Mesothelial cell of epicardium (in vitro differentiated cells): ENCODE data around the gene ATP13A2. TPM values are rescaled to one million over a fixed set of nuclear protein-coding genes. Genes with fewer than 3 reads are reported as not detected.

Experiments used
- DNase-seq, 2 experiments: peaks; one replicate each; pipeline ENCODE4 v3.0.0; 2021; ENCODE audit warnings: low spot score in 2 of 2; ENCODE audit not compliant: unreplicated experiment in 2 of 2
- H3K27ac Mint-ChIP-seq: 2 replicates; pipeline ENCODE4 v1.8.0; 2021; ENCODE audit warnings: mixed read lengths
- H3K27me3 Mint-ChIP-seq: 2 replicates; pipeline ENCODE4 v1.8.0; 2021; ENCODE audit warnings: low read depth, mixed read lengths
- H3K36me3 Mint-ChIP-seq: 2 replicates; pipeline ENCODE4 v1.8.0; 2021; ENCODE audit warnings: mixed read lengths
- H3K4me1 Mint-ChIP-seq: 2 replicates; pipeline ENCODE4 v1.8.0; 2021; ENCODE audit warnings: mixed read lengths
- H3K4me3 Mint-ChIP-seq: 2 replicates; pipeline ENCODE4 v1.8.0; 2021; ENCODE audit warnings: mild to moderate bottlenecking, moderate library complexity, mixed read lengths
- H3K9me3 Mint-ChIP-seq: 2 replicates; pipeline ENCODE4 v1.8.0; 2021; ENCODE audit warnings: mixed read lengths
- total RNA-seq: library from RNA; stranded (reverse); gene quantifications from 3 replicates; pipeline ENCODE4 v1.2.1, GENCODE V29; 2021
- TF ChIP-seq, protein P1 (sequence below): fragments of 200-600 bp; sonication (generic); IDR thresholded peaks from one replicate; pipeline ENCODE4 v1.5.0; 2021; ENCODE audit warnings: antibody characterized with exemption; ENCODE audit not compliant: unreplicated experiment

ATP13A2 gene
- total RNA-seq, 1 donor from 2014 or later: 57.8 TPM

GRCh38 chr1:16992675-16993074 is 19.1 kb downstream of the ATP13A2 start:
- H3K36me3 Mint-ChIP-seq: peaks cover 4% of the 10 kb centered on the region
- H3K4me1 Mint-ChIP-seq: no peaks in the 10 kb centered on the region
- no peaks in the 10 kb centered on the region for H3K27me3 Mint-ChIP-seq
- H3K9me3 Mint-ChIP-seq: no peaks in the 10 kb centered on the region
- H3K4me3 Mint-ChIP-seq: no peak overlapping the region
- TF ChIP-seq, protein P1, sequence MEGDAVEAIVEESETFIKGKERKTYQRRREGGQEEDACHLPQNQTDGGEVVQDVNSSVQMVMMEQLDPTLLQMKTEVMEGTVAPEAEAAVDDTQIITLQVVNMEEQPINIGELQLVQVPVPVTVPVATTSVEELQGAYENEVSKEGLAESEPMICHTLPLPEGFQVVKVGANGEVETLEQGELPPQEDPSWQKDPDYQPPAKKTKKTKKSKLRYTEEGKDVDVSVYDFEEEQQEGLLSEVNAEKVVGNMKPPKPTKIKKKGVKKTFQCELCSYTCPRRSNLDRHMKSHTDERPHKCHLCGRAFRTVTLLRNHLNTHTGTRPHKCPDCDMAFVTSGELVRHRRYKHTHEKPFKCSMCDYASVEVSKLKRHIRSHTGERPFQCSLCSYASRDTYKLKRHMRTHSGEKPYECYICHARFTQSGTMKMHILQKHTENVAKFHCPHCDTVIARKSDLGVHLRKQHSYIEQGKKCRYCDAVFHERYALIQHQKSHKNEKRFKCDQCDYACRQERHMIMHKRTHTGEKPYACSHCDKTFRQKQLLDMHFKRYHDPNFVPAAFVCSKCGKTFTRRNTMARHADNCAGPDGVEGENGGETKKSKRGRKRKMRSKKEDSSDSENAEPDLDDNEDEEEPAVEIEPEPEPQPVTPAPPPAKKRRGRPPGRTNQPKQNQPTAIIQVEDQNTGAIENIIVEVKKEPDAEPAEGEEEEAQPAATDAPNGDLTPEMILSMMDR: no peak
- H3K27ac Mint-ChIP-seq: no peak overlapping the region
- no peak for DNase-seq

DNA sequence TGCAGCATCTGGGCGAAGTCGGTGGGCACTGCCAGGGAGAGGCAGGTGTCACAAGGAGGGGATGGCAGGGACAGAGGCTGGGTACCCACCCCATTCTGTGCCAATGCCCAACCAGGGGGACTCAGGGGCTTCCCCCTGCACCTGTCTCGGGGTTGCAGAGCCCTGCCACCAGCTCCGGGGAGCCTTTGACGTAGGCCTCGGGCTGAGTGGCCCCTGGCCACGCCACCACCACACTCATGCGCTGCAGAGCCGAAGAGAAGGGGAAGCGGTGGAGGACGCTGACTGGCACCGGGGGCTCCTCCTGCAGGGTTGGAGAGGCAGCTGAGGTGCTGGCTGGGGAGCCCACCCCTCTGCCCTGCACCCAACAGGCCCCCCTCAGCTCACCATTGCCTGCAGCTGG is 19.6 kb downstream of the ATP13A2 start:
- Mint-ChIP-seq H3K36me3 (peaks cover 4% of the 10 kb centered on the region), H3K27ac (no peak overlapping the region), H3K4me3 (no peak overlapping the region), H3K9me3 (no peaks in the 10 kb centered on the region), H3K4me1 (no peaks in the 10 kb centered on the region), H3K27me3 (no peaks in the 10 kb centered on the region)
- no peak for DNase-seq
- TF ChIP-seq, protein P1: no peak

GRCh38 chr1:16991571-16991970 is 20.2 kb downstream of the ATP13A2 start:
- DNase-seq: no peak
- H3K4me1 Mint-ChIP-seq: no peaks in the 10 kb centered on the region
- TF ChIP-seq, protein P1: no peak
- H3K9me3 Mint-ChIP-seq: no peaks in the 10 kb centered on the region
- no peaks in the 10 kb centered on the region for H3K27me3 Mint-ChIP-seq
- H3K4me3 Mint-ChIP-seq: no peak overlapping the region
- peaks cover 4% of the 10 kb centered on the region for H3K36me3 Mint-ChIP-seq
- no peak overlapping the region for H3K27ac Mint-ChIP-seq

DNA sequence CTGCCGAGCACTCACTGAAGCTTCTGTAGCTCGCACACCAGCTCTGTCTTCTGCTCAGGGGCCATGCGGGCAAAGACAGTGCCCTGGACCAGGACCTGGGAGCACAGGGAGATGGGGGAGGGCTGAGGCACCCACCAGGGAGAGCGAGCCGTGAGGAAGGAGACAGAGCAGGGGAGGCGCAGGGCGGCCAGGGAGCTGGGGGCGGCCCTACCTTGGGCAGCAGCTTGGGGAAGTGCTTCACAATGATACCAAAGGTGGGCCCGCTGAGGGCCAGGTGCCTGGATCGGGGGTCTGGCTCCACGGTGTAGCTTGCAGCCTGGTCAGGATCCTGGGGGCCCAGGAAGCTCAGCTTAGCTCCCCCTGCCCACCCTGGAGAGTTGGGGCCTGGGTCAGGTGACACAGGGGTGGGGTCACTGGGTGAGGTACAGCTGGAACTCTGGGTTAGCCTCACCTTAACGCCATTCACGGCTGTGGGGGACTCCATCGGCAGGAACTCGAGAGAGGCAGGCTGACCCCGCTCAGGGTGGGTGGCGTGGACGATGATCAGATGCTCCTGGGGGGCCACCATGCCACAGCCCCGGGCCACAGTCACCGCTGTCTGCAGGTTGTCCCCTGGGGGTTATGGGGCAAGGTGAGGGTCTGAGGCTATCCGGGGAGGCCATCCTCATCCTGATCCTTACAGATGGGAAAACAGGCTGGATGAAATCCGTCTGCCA is 21.9 kb downstream of the ATP13A2 start:
- H3K9me3 Mint-ChIP-seq: no peaks in the 10 kb centered on the region
- no peak overlapping the region for H3K27ac Mint-ChIP-seq
- no peak for DNase-seq
- TF ChIP-seq, protein P1: no peak
- H3K36me3 Mint-ChIP-seq: peaks cover 3% of the 10 kb centered on the region
- no peaks in the 10 kb centered on the region for H3K27me3 Mint-ChIP-seq
- H3K4me1 Mint-ChIP-seq: peaks cover under 1% of the 10 kb centered on the region
- H3K4me3 Mint-ChIP-seq: no peak overlapping the region

DNA sequence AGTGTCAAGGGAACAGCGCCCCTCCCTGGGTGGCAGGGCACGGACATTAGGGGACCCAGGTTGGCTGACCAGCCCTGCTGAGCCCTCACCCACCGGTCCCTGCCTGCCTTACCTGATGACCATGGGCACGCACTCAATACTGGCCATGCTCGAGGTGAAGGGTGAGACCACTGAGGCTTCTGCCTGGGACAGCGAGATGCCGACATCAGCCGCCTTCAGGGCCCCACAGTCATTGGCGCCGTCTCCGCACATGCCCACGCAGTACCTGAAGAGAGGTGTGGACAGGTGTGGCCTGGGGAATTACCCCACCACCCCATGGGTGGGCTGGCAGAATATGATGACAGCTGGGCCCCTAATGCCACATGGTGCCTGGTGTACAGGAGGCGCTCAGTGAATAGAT is 23.5 kb downstream of the ATP13A2 start:
- Mint-ChIP-seq H3K36me3 (peaks cover 3% of the 10 kb centered on the region), H3K4me3 (no peak overlapping the region), H3K4me1 (peaks cover 12% of the 10 kb centered on the region), H3K27ac (no peak overlapping the region), H3K27me3 (no peaks in the 10 kb centered on the region), H3K9me3 (no peaks in the 10 kb centered on the region)
- TF ChIP-seq, protein P1: no peak
- no peak for DNase-seq
